Adrenal gland (tissue), 5 donors: ENCODE results near the gene MRPS10.

ENCODE experiments used
- POLR2A ChIP-seq, 2 donors: fragments of 450-650 bp; IDR thresholded peaks; one replicate each; pipeline ENCODE4 v1.6.1; 2017; ENCODE audit warnings: antibody characterized with exemption in 2 of 2, mild to moderate bottlenecking in 2 of 2, moderate library complexity in 1 of 2
- TF ChIP-seq, protein P1 (sequence below), 6 experiments: fragments of 450-650 bp in 4 of 6; fragments of 200-600 bp in 2 of 6; sonication (generic) in 1 of 6; IDR thresholded peaks; 1 replicate in 5 of 6; 2 replicates in 1 of 6; pipeline versions ENCODE4 v1.5.1 to v1.8.0; 2016 to 2021; ENCODE audit warnings: antibody characterized with exemption in 6 of 6, mild to moderate bottlenecking in 2 of 6, moderate library complexity in 1 of 6
- donor health status: DM: no; HTN: no; CAD: no.

GRCh38 chr6:42158631-42159030, 59.0 kb downstream of the MRPS10 start:
- TF ChIP-seq, protein P1, sequence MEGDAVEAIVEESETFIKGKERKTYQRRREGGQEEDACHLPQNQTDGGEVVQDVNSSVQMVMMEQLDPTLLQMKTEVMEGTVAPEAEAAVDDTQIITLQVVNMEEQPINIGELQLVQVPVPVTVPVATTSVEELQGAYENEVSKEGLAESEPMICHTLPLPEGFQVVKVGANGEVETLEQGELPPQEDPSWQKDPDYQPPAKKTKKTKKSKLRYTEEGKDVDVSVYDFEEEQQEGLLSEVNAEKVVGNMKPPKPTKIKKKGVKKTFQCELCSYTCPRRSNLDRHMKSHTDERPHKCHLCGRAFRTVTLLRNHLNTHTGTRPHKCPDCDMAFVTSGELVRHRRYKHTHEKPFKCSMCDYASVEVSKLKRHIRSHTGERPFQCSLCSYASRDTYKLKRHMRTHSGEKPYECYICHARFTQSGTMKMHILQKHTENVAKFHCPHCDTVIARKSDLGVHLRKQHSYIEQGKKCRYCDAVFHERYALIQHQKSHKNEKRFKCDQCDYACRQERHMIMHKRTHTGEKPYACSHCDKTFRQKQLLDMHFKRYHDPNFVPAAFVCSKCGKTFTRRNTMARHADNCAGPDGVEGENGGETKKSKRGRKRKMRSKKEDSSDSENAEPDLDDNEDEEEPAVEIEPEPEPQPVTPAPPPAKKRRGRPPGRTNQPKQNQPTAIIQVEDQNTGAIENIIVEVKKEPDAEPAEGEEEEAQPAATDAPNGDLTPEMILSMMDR (IDR thresholded peaks at IDR 0.05) = no peak
- no peak for TF ChIP-seq POLR2A (IDR thresholded peaks at IDR 0.05)
